Stomach smooth muscle (tissue), 2 donors: ENCODE measurements around the gene MLX.
"Not testable (repeated sequence)": the region's sequence is repeated elsewhere in the genome, so short reads cannot be mapped to it uniquely, and the experiment has no call there.

ENCODE experiments used
- H3K27ac ChIP-seq: one replicate; pipeline ENCODE4 v1.7.0; 2013; ENCODE audit warnings: mild to moderate bottlenecking, low read length, inconsistent platforms
- H3K27me3 ChIP-seq, 2 donors: one replicate each; pipeline ENCODE4 v1.7.0; 2013; ENCODE audit warnings: low read length in 2 of 2; ENCODE audit not compliant: insufficient read depth in 2 of 2, control insufficient read depth in 1 of 2
- H3K36me3 ChIP-seq, 2 donors: one replicate each; pipeline ENCODE4 v1.7.0; 2013; ENCODE audit warnings: low read length in 2 of 2; ENCODE audit not compliant: control insufficient read depth in 2 of 2, insufficient read depth in 2 of 2
- H3K4me1 ChIP-seq: one replicate; pipeline ENCODE4 v1.7.0; 2013; ENCODE audit warnings: low read length; ENCODE audit not compliant: control insufficient read depth, insufficient read depth
- H3K4me3 ChIP-seq, 2 donors: one replicate each; pipeline ENCODE4 v1.7.0; 2013; ENCODE audit warnings: low read length in 2 of 2
- H3K9ac ChIP-seq, 2 donors: one replicate each; pipeline ENCODE4 v1.7.0; 2013; ENCODE audit warnings: low read length in 2 of 2, mild to moderate bottlenecking in 1 of 2
- H3K9me3 ChIP-seq, 2 donors: one replicate each; pipeline ENCODE4 v1.7.0; 2013; ENCODE audit warnings: low read length in 2 of 2; ENCODE audit not compliant: control insufficient read depth in 2 of 2
- donor health status: healthy.
- donor health status: Pancreatic carcinoma.

The MLX gene

GRCh38 chr17:42609182-42609813, 42.4 kb downstream of the MLX start, which contains the start of the genes RETREG3 and TUBG1:
Gene RETREG3 (minus strand): TSS chr17:42609374. CDS start chr17:42609324, 50 bp downstream.
Gene TUBG1 (plus strand): TSS chr17:42609683. CDS start chr17:42609738, 55 bp downstream.
- peak within 1 kb of the TSS; percentile 98 for H3K4me3 ChIP-seq
- peaks cover 15 to 19% of the 10 kb centered on the region in 2 donors for H3K36me3 ChIP-seq
- H3K27me3 ChIP-seq: no peaks in the 10 kb centered on the region
- H3K4me1 ChIP-seq: peaks cover 24% of the 10 kb centered on the region
- H3K9ac ChIP-seq: peak within 1 kb of the TSS; percentile 94 to 96
- H3K27ac ChIP-seq: peak within 1 kb of the TSS; percentile 88
- no peaks in the 10 kb centered on the region for H3K9me3 ChIP-seq

- H3K4me1 ChIP-seq: peaks cover 24% of the 10 kb centered on the region
- H3K9ac ChIP-seq: peak overlapping the region; percentile 69 to 85
- peak overlapping the region; percentile 72 to 98 for H3K4me3 ChIP-seq
- not testable (repeated sequence) for H3K27me3 ChIP-seq, H3K9me3 ChIP-seq
- H3K36me3 ChIP-seq: peaks cover 23 to 26% of the 10 kb centered on the region in 2 donors
- peak overlapping the region; percentile 70 for H3K27ac ChIP-seq
Observed at GRCh38 chr17:42609814-42610801, 43.2 kb downstream of the MLX start.

GRCh38 chr17:42612013-42612412, 45.1 kb downstream of the MLX start:
- Histone ChIP-seq H3K4me3 (no peak overlapping the region), H3K9me3 (no peaks in the 10 kb centered on the region), H3K36me3 (peaks cover 31% of the 10 kb centered on the region in 2 donors), H3K9ac (no peak overlapping the region), H3K27me3 (no peaks in the 10 kb centered on the region), H3K4me1 (peaks cover 19% of the 10 kb centered on the region), H3K27ac (no peak overlapping the region)

- Histone ChIP-seq H3K36me3 (peaks cover 31% of the 10 kb centered on the region in 2 donors), H3K27me3 (no peaks in the 10 kb centered on the region), H3K9ac (no peak overlapping the region), H3K9me3 (no peaks in the 10 kb centered on the region), H3K4me3 (no peak overlapping the region), H3K27ac (no peak overlapping the region), H3K4me1 (peaks cover 19% of the 10 kb centered on the region)
Observed at GRCh38 chr17:42613699-42614295, 46.9 kb downstream of the MLX start.

- H3K9me3 ChIP-seq: no peaks in the 10 kb centered on the region
- peak overlapping the region; percentile 30 to 51 for H3K9ac ChIP-seq
- no peaks in the 10 kb centered on the region for H3K27me3 ChIP-seq
- H3K36me3 ChIP-seq: peaks cover 18 to 22% of the 10 kb centered on the region in 2 donors
- no peak overlapping the region for H3K4me3 ChIP-seq
- peaks cover 14% of the 10 kb centered on the region for H3K4me1 ChIP-seq
- H3K27ac ChIP-seq: peak overlapping the region; percentile 6
Observed at GRCh38 chr17:42617956-42618431, 51.1 kb downstream of the MLX start.

GRCh38 chr17:42618442-42619150, 51.7 kb downstream of the MLX start:
- Histone ChIP-seq H3K27ac (peak overlapping the region; percentile 6), H3K9ac (peak overlapping the region; percentile 30 to 51)

GRCh38 chr17:42621987-42622386, 55.1 kb downstream of the MLX start:
- not testable (repeated sequence) for H3K27me3 ChIP-seq, H3K27ac ChIP-seq, H3K9ac ChIP-seq, H3K4me3 ChIP-seq, H3K9me3 ChIP-seq, H3K36me3 ChIP-seq
- H3K4me1 ChIP-seq: peaks cover 14% of the 10 kb centered on the region

More at GRCh38 chr17:42618442-42619150, 51.7 kb downstream of the MLX start:
- Histone ChIP-seq H3K4me1 (peaks cover 14% of the 10 kb centered on the region), H3K36me3 (peaks cover 15 to 19% of the 10 kb centered on the region in 2 donors), H3K9me3 (no peaks in the 10 kb centered on the region), H3K4me3 (peak overlapping the region in 1 of 2 donors; percentile 35), H3K27me3 (no peaks in the 10 kb centered on the region)
